Measurements from ENCODE around the gene SLC7A14.

DNA sequence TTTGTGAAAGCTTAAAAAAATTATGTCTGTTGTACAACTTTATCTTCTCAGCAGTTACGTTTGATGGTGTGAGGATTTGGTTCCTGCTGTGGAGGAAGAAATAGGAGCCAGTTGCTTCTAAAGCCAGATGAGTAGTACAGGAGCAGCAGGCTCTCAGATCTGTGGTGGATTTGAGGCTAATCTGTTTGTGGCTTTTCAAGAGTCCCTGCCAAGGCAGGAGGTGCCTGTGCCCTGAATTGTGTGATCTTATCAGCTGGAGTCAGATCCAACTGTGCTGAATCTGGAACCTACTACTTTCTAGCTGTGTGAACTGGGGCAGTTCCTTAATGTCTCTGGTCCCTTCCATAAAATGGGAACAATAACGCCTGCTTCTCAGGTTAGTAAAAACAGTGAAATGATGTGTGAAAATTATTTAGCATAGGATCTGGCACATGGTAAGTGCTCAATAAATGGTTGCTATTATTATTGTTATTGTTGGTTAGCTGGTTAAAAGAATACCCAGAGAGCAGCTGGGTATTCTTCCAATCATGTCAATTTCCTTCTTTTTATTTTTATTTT is 159.6 kb downstream of the SLC7A14 start:
- TF ChIP-seq, protein P1, sequence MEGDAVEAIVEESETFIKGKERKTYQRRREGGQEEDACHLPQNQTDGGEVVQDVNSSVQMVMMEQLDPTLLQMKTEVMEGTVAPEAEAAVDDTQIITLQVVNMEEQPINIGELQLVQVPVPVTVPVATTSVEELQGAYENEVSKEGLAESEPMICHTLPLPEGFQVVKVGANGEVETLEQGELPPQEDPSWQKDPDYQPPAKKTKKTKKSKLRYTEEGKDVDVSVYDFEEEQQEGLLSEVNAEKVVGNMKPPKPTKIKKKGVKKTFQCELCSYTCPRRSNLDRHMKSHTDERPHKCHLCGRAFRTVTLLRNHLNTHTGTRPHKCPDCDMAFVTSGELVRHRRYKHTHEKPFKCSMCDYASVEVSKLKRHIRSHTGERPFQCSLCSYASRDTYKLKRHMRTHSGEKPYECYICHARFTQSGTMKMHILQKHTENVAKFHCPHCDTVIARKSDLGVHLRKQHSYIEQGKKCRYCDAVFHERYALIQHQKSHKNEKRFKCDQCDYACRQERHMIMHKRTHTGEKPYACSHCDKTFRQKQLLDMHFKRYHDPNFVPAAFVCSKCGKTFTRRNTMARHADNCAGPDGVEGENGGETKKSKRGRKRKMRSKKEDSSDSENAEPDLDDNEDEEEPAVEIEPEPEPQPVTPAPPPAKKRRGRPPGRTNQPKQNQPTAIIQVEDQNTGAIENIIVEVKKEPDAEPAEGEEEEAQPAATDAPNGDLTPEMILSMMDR (conservative IDR thresholded peaks at IDR 0.05; ENCODE audit: low read depth, low read length), result no peak
- TF ChIP-seq EZH2 (IDR thresholded peaks at IDR 0.05; ENCODE audit: borderline replicate concordance, low read depth, low read length, poor library complexity, severe bottlenecking), result no peak

Measured in A673 (cell line).